ENCODE measurements around the gene TUBB. TPM values are rescaled to one million over a fixed set of nuclear protein-coding genes. Genes with fewer than 3 reads are reported as not detected.
"Not testable (repeated sequence)": the region's sequence is repeated elsewhere in the genome, so short reads cannot be mapped to it uniquely, and the experiment has no call there.

The TUBB gene
- total RNA-seq, 1 donor from 2014 or later = 1,084 TPM

GRCh38 chr6:30696432-30696831, 23.7 kb upstream of the TUBB start:
- Mint-ChIP-seq H3K27ac (no peak overlapping the region), H3K4me1 (peaks cover 7% of the 10 kb centered on the region), H3K36me3 (ENCODE audit: low read depth) (peaks cover 11% of the 10 kb centered on the region), H3K9me3 (no peaks in the 10 kb centered on the region), H3K4me3 (no peak overlapping the region), H3K27me3 (no peaks in the 10 kb centered on the region)
- intact Hi-C loops (cut with micrococcal nuclease) = no loop called here
- no peak for DNase-seq

- no peak overlapping the region for H3K4me3 Mint-ChIP-seq
- no peak overlapping the region for H3K27ac Mint-ChIP-seq
- H3K4me1 Mint-ChIP-seq = peaks cover 6% of the 10 kb centered on the region
- H3K27me3 Mint-ChIP-seq = no peaks in the 10 kb centered on the region
- H3K36me3 Mint-ChIP-seq (ENCODE audit: low read depth) = peaks cover 42% of the 10 kb centered on the region
- DNase-seq = no peak
- intact Hi-C loops (cut with micrococcal nuclease) = no loop called here
- H3K9me3 Mint-ChIP-seq = no peaks in the 10 kb centered on the region
These were observed 19.8 kb upstream of the TUBB start for GRCh38 chr6:30700340-30700739.

DNA sequence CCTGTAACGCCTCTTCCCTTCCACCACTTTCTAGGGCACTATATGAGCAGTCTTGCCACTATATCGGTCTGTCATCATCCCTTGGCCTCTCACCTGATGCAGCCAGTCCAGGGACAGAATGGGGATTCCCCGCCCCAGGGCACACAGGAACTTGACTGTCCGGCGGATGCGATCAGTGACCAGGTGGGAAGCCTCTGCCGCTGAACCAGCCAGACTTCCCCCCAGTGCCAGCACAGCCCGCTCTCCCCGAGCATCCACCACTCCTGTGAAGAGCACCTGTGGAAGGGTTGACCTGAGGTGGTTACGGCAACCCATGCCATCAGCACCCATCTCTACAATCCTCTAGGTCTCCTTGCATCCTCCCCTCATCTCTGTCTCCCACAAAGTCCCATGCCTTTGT, 17.1 kb upstream of the TUBB start:
- H3K27ac Mint-ChIP-seq = no peak overlapping the region
- H3K4me3 Mint-ChIP-seq = no peak overlapping the region
- H3K4me1 Mint-ChIP-seq = peaks cover 8% of the 10 kb centered on the region
- intact Hi-C loops (cut with micrococcal nuclease) = no loop called here
- H3K9me3 Mint-ChIP-seq = no peaks in the 10 kb centered on the region
- H3K36me3 Mint-ChIP-seq (ENCODE audit: low read depth) = peaks cover 60% of the 10 kb centered on the region
- H3K27me3 Mint-ChIP-seq = no peaks in the 10 kb centered on the region
- DNase-seq = no peak

DNA sequence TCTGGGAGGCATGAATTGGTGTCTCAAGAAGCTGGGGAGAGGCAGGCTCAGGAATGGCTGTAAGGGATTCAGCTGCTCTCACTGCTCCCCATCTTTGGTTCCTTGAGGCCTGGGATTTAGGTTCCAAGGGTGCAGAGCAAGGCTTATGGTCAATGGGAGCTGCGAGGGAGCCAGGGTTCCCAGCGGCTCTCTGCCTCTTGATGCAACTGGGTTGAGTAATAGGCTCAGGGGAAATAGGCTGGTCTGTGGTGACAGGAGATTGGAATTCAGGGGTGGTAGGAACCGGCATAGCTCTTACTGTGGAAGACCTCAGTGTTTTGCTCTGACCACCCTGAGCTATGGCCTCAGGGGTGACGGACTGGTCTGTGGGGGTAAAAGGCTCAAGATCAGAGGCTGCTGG, 16.3 kb upstream of the TUBB start:
- Mint-ChIP-seq H3K4me1 (peaks cover 8% of the 10 kb centered on the region), H3K36me3 (ENCODE audit: low read depth) (peaks cover 66% of the 10 kb centered on the region), H3K9me3 (no peaks in the 10 kb centered on the region), H3K27ac (no peak overlapping the region), H3K4me3 (no peak overlapping the region), H3K27me3 (no peaks in the 10 kb centered on the region)
- intact Hi-C loops (cut with micrococcal nuclease) = no loop called here
- DNase-seq = no peak

DNA sequence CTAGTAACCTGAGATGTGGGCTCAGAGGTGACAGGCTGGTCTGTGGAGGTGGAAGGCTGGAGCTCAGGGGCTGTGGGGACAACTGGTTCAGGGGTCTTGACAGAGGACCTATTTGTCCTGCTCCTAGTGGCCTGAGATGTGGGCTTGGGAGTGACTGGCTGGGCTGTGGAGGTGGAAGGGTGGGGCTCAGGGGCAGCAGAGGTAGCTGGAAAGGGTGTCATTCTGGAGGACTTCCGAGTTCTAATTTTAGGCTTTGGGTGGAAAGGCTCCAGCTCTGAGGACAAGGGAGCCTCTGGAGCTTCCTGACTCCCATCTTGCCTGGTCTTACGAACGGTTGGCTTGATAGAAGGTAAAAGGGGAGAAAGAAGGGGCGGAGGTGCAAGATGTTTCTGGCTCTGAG, 14.5 kb upstream of the TUBB start:
- no peak overlapping the region for H3K27ac Mint-ChIP-seq
- no peak for DNase-seq
- H3K27me3 Mint-ChIP-seq = no peaks in the 10 kb centered on the region
- peaks cover 66% of the 10 kb centered on the region for H3K36me3 Mint-ChIP-seq (ENCODE audit: low read depth)
- H3K9me3 Mint-ChIP-seq = no peaks in the 10 kb centered on the region
- H3K4me3 Mint-ChIP-seq = no peak overlapping the region
- intact Hi-C loops (cut with micrococcal nuclease) = no loop called here
- peaks cover 10% of the 10 kb centered on the region for H3K4me1 Mint-ChIP-seq

DNA sequence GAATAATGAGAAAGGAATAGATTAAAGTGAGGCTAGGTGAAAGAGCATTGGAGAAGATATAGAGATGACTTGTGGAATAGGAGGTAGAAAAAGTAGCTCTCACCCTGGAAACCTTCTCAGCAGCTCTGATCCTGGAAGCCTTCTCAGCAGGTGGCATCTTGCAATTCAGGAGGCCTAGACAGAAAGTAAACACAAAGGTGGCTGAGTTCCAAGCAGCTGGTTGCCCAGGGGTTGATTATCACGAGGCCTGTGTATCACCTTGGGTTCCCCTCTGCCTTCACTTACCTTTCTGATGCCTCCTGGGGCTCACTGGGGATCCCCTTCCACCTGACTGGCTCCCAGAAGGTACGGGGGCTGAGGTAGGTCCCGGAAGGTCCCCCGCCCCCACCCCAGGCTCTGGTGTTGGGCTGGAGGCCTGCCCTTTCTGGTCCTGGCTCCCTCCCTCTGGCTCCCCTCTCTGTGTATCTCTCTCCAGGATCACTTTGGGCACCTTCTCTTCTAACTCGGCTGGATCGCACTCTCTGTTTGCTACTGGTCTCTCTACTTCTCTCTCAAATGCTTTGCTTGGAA, 12.8 kb upstream of the TUBB start:
- no peak for DNase-seq
- Mint-ChIP-seq H3K27ac (no peak overlapping the region), H3K36me3 (ENCODE audit: low read depth) (peaks cover 76% of the 10 kb centered on the region), H3K9me3 (no peaks in the 10 kb centered on the region), H3K27me3 (no peaks in the 10 kb centered on the region), H3K4me3 (no peak overlapping the region), H3K4me1 (peaks cover 28% of the 10 kb centered on the region)
- intact Hi-C loops (cut with micrococcal nuclease) = no loop called here

GRCh38 chr6:30709101-30709868, 10.9 kb upstream of the TUBB start:
- H3K9me3 Mint-ChIP-seq = no peaks in the 10 kb centered on the region
- intact Hi-C loops (cut with micrococcal nuclease) = no loop called here
- peaks cover 41% of the 10 kb centered on the region for H3K4me1 Mint-ChIP-seq
- DNase-seq = no peak
- no peaks in the 10 kb centered on the region for H3K27me3 Mint-ChIP-seq
- H3K36me3 Mint-ChIP-seq (ENCODE audit: low read depth) = peaks cover 77% of the 10 kb centered on the region
- H3K4me3 Mint-ChIP-seq = no peak overlapping the region
- H3K27ac Mint-ChIP-seq = no peak overlapping the region

DNA sequence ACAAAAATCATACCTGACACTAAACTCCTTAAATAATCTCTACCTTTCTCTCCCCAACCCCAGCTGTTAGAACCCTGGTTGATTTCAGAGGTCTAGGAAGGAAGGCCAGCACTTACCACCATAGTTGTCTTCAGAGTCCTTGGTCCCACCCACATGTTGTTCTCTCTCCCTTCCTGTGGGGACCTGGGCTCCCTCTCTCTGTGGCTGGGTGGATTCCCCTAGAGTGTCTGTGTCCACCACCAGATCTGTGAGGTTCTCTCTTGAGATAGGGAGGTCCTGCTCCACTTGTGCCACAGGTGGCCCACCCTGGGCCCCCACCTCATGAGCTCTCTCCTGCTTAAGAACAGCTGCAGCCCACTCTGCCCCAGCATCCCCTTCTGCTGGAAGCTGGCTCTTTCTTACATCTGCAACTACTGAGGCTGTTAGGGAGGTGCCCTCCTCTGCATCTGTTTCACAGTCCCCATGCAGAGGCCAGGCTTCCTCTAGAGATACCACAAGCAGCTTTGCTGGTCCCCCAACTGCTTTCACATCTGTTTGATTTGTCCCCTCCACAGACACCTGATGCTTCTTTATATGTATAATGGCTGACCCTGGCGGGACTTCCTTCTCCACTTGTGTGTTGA, 8.3 kb upstream of the TUBB start:
- H3K36me3 Mint-ChIP-seq (ENCODE audit: low read depth) = peaks cover 73% of the 10 kb centered on the region
- peak overlapping the region; percentile 59 for H3K4me3 Mint-ChIP-seq
- DNase-seq = peak; percentile 75
- intact Hi-C loops (cut with micrococcal nuclease) = no loop called here
- no peaks in the 10 kb centered on the region for H3K9me3 Mint-ChIP-seq
- peak overlapping the region; percentile 66 for H3K27ac Mint-ChIP-seq
- H3K27me3 Mint-ChIP-seq = no peaks in the 10 kb centered on the region
- H3K4me1 Mint-ChIP-seq = peaks cover 47% of the 10 kb centered on the region

- Mint-ChIP-seq H3K4me1 (peaks cover 48% of the 10 kb centered on the region), H3K36me3 (ENCODE audit: low read depth) (peaks cover 72% of the 10 kb centered on the region), H3K27me3 (no peaks in the 10 kb centered on the region), H3K9me3 (no peaks in the 10 kb centered on the region), H3K4me3 (peak overlapping the region; percentile 59), H3K27ac (peak overlapping the region; percentile 66)
- intact Hi-C loops (cut with micrococcal nuclease) = no loop called here
- DNase-seq = no peak
These were observed 7.7 kb upstream of the TUBB start for GRCh38 chr6:30712441-30712945.

DNA sequence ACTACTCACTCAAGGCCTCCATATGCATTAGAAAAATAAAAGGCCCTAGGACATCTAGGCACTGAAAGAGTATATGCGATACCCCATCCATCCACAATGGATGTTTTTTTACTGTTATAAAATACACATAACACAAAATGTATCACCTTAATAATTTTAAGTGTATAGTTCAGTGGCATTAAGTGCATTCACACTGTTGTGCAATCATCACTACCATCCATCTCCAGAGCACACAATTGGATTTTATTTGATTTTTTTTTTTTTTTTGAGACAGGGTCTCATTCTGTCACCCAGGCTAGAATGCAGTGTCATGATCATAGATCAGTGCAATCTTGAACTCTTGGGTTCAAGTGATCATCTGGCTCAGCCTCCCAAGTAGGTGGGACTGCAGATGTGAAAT, 5.9 kb upstream of the TUBB start:
- no peaks in the 10 kb centered on the region for H3K27me3 Mint-ChIP-seq
- DNase-seq = no peak
- H3K4me1 Mint-ChIP-seq = peaks cover 57% of the 10 kb centered on the region
- no peaks in the 10 kb centered on the region for H3K9me3 Mint-ChIP-seq
- peaks cover 59% of the 10 kb centered on the region for H3K36me3 Mint-ChIP-seq (ENCODE audit: low read depth)
- H3K4me3 Mint-ChIP-seq = no peak overlapping the region
- intact Hi-C loops (cut with micrococcal nuclease) = no loop called here
- H3K27ac Mint-ChIP-seq = no peak overlapping the region

GRCh38 chr6:30716879-30717128, 3.3 kb upstream of the TUBB start:
- peaks cover 54% of the 10 kb centered on the region for H3K36me3 Mint-ChIP-seq (ENCODE audit: low read depth)
- no peaks in the 10 kb centered on the region for H3K9me3 Mint-ChIP-seq
- intact Hi-C loops (cut with micrococcal nuclease) = loop anchor here (1.0 to 2.0 kb wide), 7 partner anchors 25 to 160 kb away; partner anchors contain the start of genes ABCF1, C6orf136, FLOT1 and MRPS18B
- no peak for DNase-seq
- no peaks in the 10 kb centered on the region for H3K27me3 Mint-ChIP-seq
- H3K4me3 Mint-ChIP-seq = peak overlapping the region; percentile 95
- peak overlapping the region; percentile 99 for H3K27ac Mint-ChIP-seq
- H3K4me1 Mint-ChIP-seq = peaks cover 49% of the 10 kb centered on the region

GRCh38 chr6:30717129-30717844, 2.9 kb upstream of the TUBB start, which contains the start of gene MDC1:
TSS of gene MDC1 (minus strand) at chr6:30717281. CDS start at chr6:30715175, 2,106 bp downstream.
- peaks cover 55% of the 10 kb centered on the region for H3K36me3 Mint-ChIP-seq (ENCODE audit: low read depth)

GRCh38 chr6:30717845-30718720, 2.1 kb upstream of the TUBB start:
- Mint-ChIP-seq H3K36me3 (ENCODE audit: low read depth) (peaks cover 55% of the 10 kb centered on the region), H3K4me3 (peak overlapping the region; percentile 95), H3K4me1 (peaks cover 42% of the 10 kb centered on the region), H3K27ac (peak overlapping the region; percentile 99)
- H3K9me3 Mint-ChIP-seq, H3K27me3 Mint-ChIP-seq: not testable (repeated sequence)
- intact Hi-C loops (cut with micrococcal nuclease) = loop anchor here (1.0 to 2.0 kb wide), 7 partner anchors 24 to 161 kb away; partner anchors contain the start of genes ABCF1, C6orf136, FLOT1 and MRPS18B
- peak; percentile 61 for DNase-seq

More at GRCh38 chr6:30717129-30717844, 2.9 kb upstream of the TUBB start, which contains the start of gene MDC1:
- intact Hi-C loops (cut with micrococcal nuclease) = loop anchor here (1.0 to 2.0 kb wide), 7 partner anchors 25 to 160 kb away; partner anchors contain the start of genes ABCF1, C6orf136, FLOT1 and MRPS18B
- H3K4me1 Mint-ChIP-seq = peaks cover 44% of the 10 kb centered on the region
- peak within 1 kb of the TSS; percentile 99 for H3K27ac Mint-ChIP-seq
- no peaks in the 10 kb centered on the region for H3K27me3 Mint-ChIP-seq
- H3K9me3 Mint-ChIP-seq = no peaks in the 10 kb centered on the region
- DNase-seq = peak; percentile 99
- H3K4me3 Mint-ChIP-seq = peak within 1 kb of the TSS; percentile 95
